NCI-H526 treated with DMSO at 0.1 percent for 48 hours (cell line): ENCODE data around the gene LAIR2.

Experiments
- DNase-seq: peaks from one replicate; lab custom pipeline; 2025; lab: John Stamatoyannopoulos, UW

The LAIR2 gene

GRCh38 chr19:54502518-54503048 lies at the start of gene LAIR2:
LAIR2 (plus strand) TSS chr19:54502831; CDS start chr19:54502919, 88 bp downstream.
- DNase-seq: no peak

- no peak for DNase-seq
Observed at GRCh38 chr19:54453921-54454780, 48.5 kb upstream of the LAIR2 start.

GRCh38 chr19:54454781-54455675 lies 47.6 kb upstream of the LAIR2 start:
- DNase-seq: no peak

GRCh38 chr19:54455786-54456422 lies 46.7 kb upstream of the LAIR2 start:
- DNase-seq: no peak

- DNase-seq: no peak
Observed at GRCh38 chr19:54456423-54457373, 45.9 kb upstream of the LAIR2 start.

- DNase-seq: no peak
Observed at GRCh38 chr19:54457773-54458647, 44.6 kb upstream of the LAIR2 start.

GRCh38 chr19:54458648-54459281 lies 43.9 kb upstream of the LAIR2 start:
- DNase-seq: no peak

GRCh38 chr19:54459282-54460229 lies 43.1 kb upstream of the LAIR2 start:
- DNase-seq: no peak

GRCh38 chr19:54460230-54461005 lies 42.2 kb upstream of the LAIR2 start:
- no peak for DNase-seq

GRCh38 chr19:54461210-54461609 lies 41.4 kb upstream of the LAIR2 start:
- no peak for DNase-seq

GRCh38 chr19:54461613-54462012 lies 41.0 kb upstream of the LAIR2 start:
- DNase-seq: no peak

- no peak for DNase-seq
Observed at GRCh38 chr19:54462047-54462654, 40.5 kb upstream of the LAIR2 start.

GRCh38 chr19:54462655-54463530 lies 39.7 kb upstream of the LAIR2 start:
- peak; percentile 71 for DNase-seq

GRCh38 chr19:54463531-54464043 lies 39.0 kb upstream of the LAIR2 start, which contains the start of gene LENG9:
LENG9 (minus strand) TSS chr19:54463778; CDS start chr19:54463526, 252 bp downstream.
- peak; percentile 100 for DNase-seq

- peak; percentile 100 for DNase-seq
Observed at GRCh38 chr19:54464044-54464629, 38.5 kb upstream of the LAIR2 start.
